Measurements from ENCODE around the gene RBM28. TPM values are rescaled to one million over a fixed set of nuclear protein-coding genes. Genes with fewer than 3 reads are reported as not detected.

Gene RBM28
- 54.1 TPM for total RNA-seq (2021; ENCODE audit: unreplicated experiment)
- 29.8 TPM for polyA plus RNA-seq (2012; ENCODE audit: insufficient read length)
- percentile 87 among the genes with signal in this experiment for Bru-seq, nascent RNA
- percentile 92 among the genes with signal in this experiment for BruChase-seq, experiment 1, labeled RNA remaining after a 2-hour chase
- BruChase-seq, experiment 2, labeled RNA remaining after a 6-hour chase = percentile 94 among the genes with signal in this experiment
- long read RNA-seq, full-length matches to known transcripts = 54 of 79 reads
- long read RNA-seq, partial matches to known transcripts = 11 of 79 reads
- long read RNA-seq, other reads (novel, unspliced or antisense) = 14 of 79 reads

GRCh38 chr7:128343554-128344430 lies at the start of gene RBM28:
Gene RBM28 (minus strand): TSS chr7:128343908. CDS start chr7:128343793, 115 bp downstream.
- in situ Hi-C loops (cut with HindIII; ENCODE audit: low pct_unique_long_range_greater_than_20kb, low sequenced_read_pairs) = no loop called here
- Histone ChIP-seq H3K9me3 (ENCODE audit: control insufficient read depth, insufficient read depth, low read depth, low read length) (no peaks in the 10 kb centered on the region), H3K27ac (ENCODE audit: low read length) (peak within 1 kb of the TSS; percentile 93), H3K4me1 (ENCODE audit: control insufficient read depth, insufficient read depth, low read length) (peaks cover 3% of the 10 kb centered on the region), H3K4me3 (ENCODE audit: low read depth in 2 of 2, low read length in 2 of 2) (peak within 1 kb of the TSS; percentile 88 to 95), H3K36me3 (ENCODE audit: control insufficient read depth, insufficient read depth, low read length) (peaks cover 12% of the 10 kb centered on the region), H3K27me3 (ENCODE audit: control insufficient read depth, insufficient read depth, low read length) (no peaks in the 10 kb centered on the region)
- POLR2A ChIA-PET = no interaction called here
- BruUV-seq (replicated peaks) = no TSS peak
- DNase-seq (ENCODE audit: low read depth, low spot score) (peak; percentile 85), ATAC-seq (peak; percentile 95)
- TF ChIP-seq TCF7L2 (IDR thresholded peaks at IDR 0.05; ENCODE audit: low read depth, low read length) = peak; percentile 39; the same call in 1 of the 2 replicates
- TF ChIP-seq POLR2AphosphoS5 (IDR thresholded peaks at IDR 0.05; ENCODE audit: low read depth, low read length) = peak; percentile 97
- TF ChIP-seq SIN3A (IDR thresholded peaks at IDR 0.05; ENCODE audit: borderline replicate concordance, insufficient read depth, low read depth, low read length) = peak; percentile 92; the same call in 1 of the 2 replicates
- TF ChIP-seq, protein P1, sequence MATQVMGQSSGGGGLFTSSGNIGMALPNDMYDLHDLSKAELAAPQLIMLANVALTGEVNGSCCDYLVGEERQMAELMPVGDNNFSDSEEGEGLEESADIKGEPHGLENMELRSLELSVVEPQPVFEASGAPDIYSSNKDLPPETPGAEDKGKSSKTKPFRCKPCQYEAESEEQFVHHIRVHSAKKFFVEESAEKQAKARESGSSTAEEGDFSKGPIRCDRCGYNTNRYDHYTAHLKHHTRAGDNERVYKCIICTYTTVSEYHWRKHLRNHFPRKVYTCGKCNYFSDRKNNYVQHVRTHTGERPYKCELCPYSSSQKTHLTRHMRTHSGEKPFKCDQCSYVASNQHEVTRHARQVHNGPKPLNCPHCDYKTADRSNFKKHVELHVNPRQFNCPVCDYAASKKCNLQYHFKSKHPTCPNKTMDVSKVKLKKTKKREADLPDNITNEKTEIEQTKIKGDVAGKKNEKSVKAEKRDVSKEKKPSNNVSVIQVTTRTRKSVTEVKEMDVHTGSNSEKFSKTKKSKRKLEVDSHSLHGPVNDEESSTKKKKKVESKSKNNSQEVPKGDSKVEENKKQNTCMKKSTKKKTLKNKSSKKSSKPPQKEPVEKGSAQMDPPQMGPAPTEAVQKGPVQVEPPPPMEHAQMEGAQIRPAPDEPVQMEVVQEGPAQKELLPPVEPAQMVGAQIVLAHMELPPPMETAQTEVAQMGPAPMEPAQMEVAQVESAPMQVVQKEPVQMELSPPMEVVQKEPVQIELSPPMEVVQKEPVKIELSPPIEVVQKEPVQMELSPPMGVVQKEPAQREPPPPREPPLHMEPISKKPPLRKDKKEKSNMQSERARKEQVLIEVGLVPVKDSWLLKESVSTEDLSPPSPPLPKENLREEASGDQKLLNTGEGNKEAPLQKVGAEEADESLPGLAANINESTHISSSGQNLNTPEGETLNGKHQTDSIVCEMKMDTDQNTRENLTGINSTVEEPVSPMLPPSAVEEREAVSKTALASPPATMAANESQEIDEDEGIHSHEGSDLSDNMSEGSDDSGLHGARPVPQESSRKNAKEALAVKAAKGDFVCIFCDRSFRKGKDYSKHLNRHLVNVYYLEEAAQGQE (IDR thresholded peaks at IDR 0.05; ENCODE audit: insufficient read depth in 1 of 2, low read depth in 2 of 2, low read length in 1 of 2) = no peak
- TF ChIP-seq, protein P2, sequence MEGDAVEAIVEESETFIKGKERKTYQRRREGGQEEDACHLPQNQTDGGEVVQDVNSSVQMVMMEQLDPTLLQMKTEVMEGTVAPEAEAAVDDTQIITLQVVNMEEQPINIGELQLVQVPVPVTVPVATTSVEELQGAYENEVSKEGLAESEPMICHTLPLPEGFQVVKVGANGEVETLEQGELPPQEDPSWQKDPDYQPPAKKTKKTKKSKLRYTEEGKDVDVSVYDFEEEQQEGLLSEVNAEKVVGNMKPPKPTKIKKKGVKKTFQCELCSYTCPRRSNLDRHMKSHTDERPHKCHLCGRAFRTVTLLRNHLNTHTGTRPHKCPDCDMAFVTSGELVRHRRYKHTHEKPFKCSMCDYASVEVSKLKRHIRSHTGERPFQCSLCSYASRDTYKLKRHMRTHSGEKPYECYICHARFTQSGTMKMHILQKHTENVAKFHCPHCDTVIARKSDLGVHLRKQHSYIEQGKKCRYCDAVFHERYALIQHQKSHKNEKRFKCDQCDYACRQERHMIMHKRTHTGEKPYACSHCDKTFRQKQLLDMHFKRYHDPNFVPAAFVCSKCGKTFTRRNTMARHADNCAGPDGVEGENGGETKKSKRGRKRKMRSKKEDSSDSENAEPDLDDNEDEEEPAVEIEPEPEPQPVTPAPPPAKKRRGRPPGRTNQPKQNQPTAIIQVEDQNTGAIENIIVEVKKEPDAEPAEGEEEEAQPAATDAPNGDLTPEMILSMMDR (IDR thresholded peaks at IDR 0.05) = no peak
- CTCF ChIA-PET = interaction anchor here (0.5 to 1.0 kb wide), 3 partner anchors 34 to 83 kb away, joined by 3 to 5 read pairs (median 3); no protein-coding TSS in a partner anchor
- intact Hi-C loops (cut with micrococcal nuclease; ENCODE audit: unreplicated experiment) = no loop called here

DNA sequence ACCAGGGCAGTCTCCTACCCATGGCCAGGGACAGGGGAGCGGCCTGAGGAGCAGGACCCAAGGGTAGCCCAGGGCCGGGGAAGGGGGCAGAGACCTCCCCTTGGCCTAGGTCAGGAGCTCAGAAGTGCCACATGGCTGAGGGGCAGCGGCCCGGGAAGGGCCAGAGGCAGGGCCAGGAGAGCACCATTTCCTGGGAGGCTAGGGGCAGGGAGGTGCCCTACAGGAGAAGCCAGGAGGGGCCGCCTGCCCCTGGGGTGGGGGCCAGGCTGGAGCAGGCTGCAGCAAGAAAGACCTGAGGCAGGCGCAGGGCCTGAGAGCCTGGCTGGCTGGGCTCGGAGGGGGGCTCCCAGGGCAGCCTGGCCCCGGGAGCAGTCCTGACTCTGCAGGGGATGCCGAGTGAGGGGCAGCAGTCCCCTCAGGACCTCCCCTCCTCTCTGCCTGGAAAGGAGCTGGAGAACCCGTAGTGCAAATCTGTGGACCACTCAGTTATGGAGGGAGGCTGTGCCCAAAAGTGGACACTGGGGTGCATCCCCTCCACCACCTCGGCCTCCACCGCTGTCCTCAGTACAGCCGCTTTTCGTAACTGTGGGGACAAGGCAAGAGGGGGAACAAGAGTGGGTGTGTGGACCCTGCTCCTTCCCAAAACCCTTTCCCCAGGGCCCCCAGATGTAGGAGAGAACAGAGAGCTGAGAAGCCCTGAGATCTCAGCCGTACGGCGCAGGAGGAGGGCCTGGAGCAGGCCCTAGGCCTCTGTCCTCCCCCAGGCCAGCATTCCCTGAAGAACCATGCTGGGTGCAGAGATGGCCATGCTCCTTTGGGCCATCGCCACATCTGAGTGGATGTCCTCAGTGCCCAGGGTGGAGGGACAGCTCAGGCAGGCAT lies 49.0 kb upstream of the RBM28 start:
- no peak for ATAC-seq
- DNase-seq (ENCODE audit: low read depth, low spot score) = no peak
- POLR2A ChIA-PET = no interaction called here
- Histone ChIP-seq H3K9me3 (ENCODE audit: control insufficient read depth, insufficient read depth, low read depth, low read length) (no peaks in the 10 kb centered on the region), H3K36me3 (ENCODE audit: control insufficient read depth, insufficient read depth, low read length) (peaks cover 6% of the 10 kb centered on the region; the same call in 1 of the 2 replicates), H3K27me3 (ENCODE audit: control insufficient read depth, insufficient read depth, low read length) (no peaks in the 10 kb centered on the region), H3K4me1 (ENCODE audit: control insufficient read depth, insufficient read depth, low read length) (0 out of 2 replicates have a peak, but pooled peaks cover 5% of the 10 kb centered on the region), H3K27ac (ENCODE audit: low read length) (no peak overlapping the region), H3K4me3 (ENCODE audit: low read depth in 2 of 2, low read length in 2 of 2) (no peak overlapping the region)
- intact Hi-C loops (cut with micrococcal nuclease; ENCODE audit: unreplicated experiment) (no loop called here), in situ Hi-C loops (cut with HindIII; ENCODE audit: low pct_unique_long_range_greater_than_20kb, low sequenced_read_pairs) (no loop called here)
- CTCF ChIA-PET = no interaction called here
- no TSS peak for BruUV-seq (replicated peaks)
- TF ChIP-seq SIN3A (IDR thresholded peaks at IDR 0.05; ENCODE audit: borderline replicate concordance, insufficient read depth, low read depth, low read length) = no peak
- TF ChIP-seq POLR2AphosphoS5 (IDR thresholded peaks at IDR 0.05; ENCODE audit: low read depth, low read length) = no peak
- TF ChIP-seq, protein P1 (IDR thresholded peaks at IDR 0.05; ENCODE audit: insufficient read depth in 1 of 2, low read depth in 2 of 2, low read length in 1 of 2) = no peak
- no peak for TF ChIP-seq TCF7L2 (IDR thresholded peaks at IDR 0.05; ENCODE audit: low read depth, low read length)
- TF ChIP-seq, protein P2 (IDR thresholded peaks at IDR 0.05) = no peak

All from Panc1 (cell line).